WTC11 (cell line): ENCODE measurements around the gene TLR10. TPM values are rescaled to one million over a fixed set of nuclear protein-coding genes. Genes with fewer than 3 reads are reported as not detected.

Experiments
- ATAC-seq: fragments of 200-7000 bp; cut with Tn5 transposase; 2 replicates; pipeline ENCODE4 v1.10.0; 2021; ENCODE audit warnings: mild to moderate bottlenecking, moderate library complexity
- CTCF ChIA-PET: fragments of 300-600 bp; sonication (Branson Sonifier 250); formaldehyde crosslinking; loops from one replicate; lab custom pipeline; 2021; ENCODE audit warnings: antibody characterized with exemption; lab: Charles Lee
- POLR2A ChIA-PET: fragments of 350-600 bp; sonication (Branson Sonifier 250); formaldehyde crosslinking; loops from one replicate; lab custom pipeline; 2021; ENCODE audit warnings: antibody characterized with exemption; lab: Charles Lee
- DNase-seq: peaks from one replicate; pipeline ENCODE4 v3.0.0; 2021; ENCODE audit warnings: low spot score
- H3K27ac Mint-ChIP-seq: 2 replicates; pipeline ENCODE4 v1.8.0; 2021; ENCODE audit warnings: mixed read lengths
- H3K27me3 Mint-ChIP-seq: 2 replicates; pipeline ENCODE4 v1.8.0; 2021; ENCODE audit warnings: low read depth, mild to moderate bottlenecking, moderate library complexity, mixed read lengths
- H3K36me3 Mint-ChIP-seq: 2 replicates; pipeline ENCODE4 v1.8.0; 2021; ENCODE audit warnings: mixed read lengths
- H3K4me1 Mint-ChIP-seq: 2 replicates; pipeline ENCODE4 v1.8.0; 2022; ENCODE audit warnings: mixed read lengths
- H3K4me3 Mint-ChIP-seq: 2 replicates; pipeline ENCODE4 v1.8.0; 2021; ENCODE audit warnings: mild to moderate bottlenecking, moderate library complexity, mixed read lengths
- H3K9me3 Mint-ChIP-seq: 2 replicates; pipeline ENCODE4 v1.8.0; 2021; ENCODE audit warnings: mixed read lengths
- CBFB ChIP-seq: sonication (generic); formaldehyde crosslinking; IDR thresholded peaks from 2 replicates; pipeline ENCODE4 v1.8.1; 2022; ENCODE audit warnings: mild to moderate bottlenecking, low read depth, missing genetic modification reagents
- CREB1 ChIP-seq: sonication (generic); formaldehyde crosslinking; IDR thresholded peaks from 2 replicates; pipeline ENCODE4 v1.8.0; 2023; ENCODE audit warnings: mild to moderate bottlenecking, missing genetic modification reagents
- FOXJ3 ChIP-seq: sonication (generic); formaldehyde crosslinking; IDR thresholded peaks from 2 replicates; pipeline ENCODE4 v1.9.0; 2021; ENCODE audit warnings: missing genetic modification reagents, mild to moderate bottlenecking, borderline replicate concordance
- FOXK1 ChIP-seq: sonication (generic); formaldehyde crosslinking; IDR thresholded peaks from 2 replicates; pipeline ENCODE4 v1.8.0; 2022; ENCODE audit warnings: mild to moderate bottlenecking, moderate library complexity, missing genetic modification reagents
- HMGA2 ChIP-seq: fragments of 250-450 bp; sonication (Bioruptor Pico); IDR thresholded peaks from 2 replicates; pipeline ENCODE4 v1.4.0; 2021; ENCODE audit warnings: mild to moderate bottlenecking, moderate library complexity
- MYBL2 ChIP-seq: sonication (generic); formaldehyde crosslinking; IDR thresholded peaks from 2 replicates; pipeline ENCODE4 v1.8.1; 2023; ENCODE audit warnings: mild to moderate bottlenecking, moderate library complexity, missing genetic modification reagents
- NFYB ChIP-seq: sonication (generic); formaldehyde crosslinking; conservative IDR thresholded peaks from 2 replicates; pipeline ENCODE4 v1.8.0; 2022; ENCODE audit warnings: low read depth, missing genetic modification reagents
- NR1H2 ChIP-seq: sonication (generic); formaldehyde crosslinking; IDR thresholded peaks from 2 replicates; pipeline ENCODE4 v1.9.0; 2021; ENCODE audit warnings: mild to moderate bottlenecking, moderate library complexity, missing genetic modification reagents
- PRRX2 ChIP-seq: fragments of 250-450 bp; sonication (Bioruptor Pico); IDR thresholded peaks from 2 replicates; pipeline ENCODE4 v1.8.0; 2021; ENCODE audit warnings: mild to moderate bottlenecking
- RELA ChIP-seq: sonication (generic); formaldehyde crosslinking; IDR thresholded peaks from 2 replicates; pipeline ENCODE4 v1.8.1; 2022; ENCODE audit warnings: missing genetic modification reagents, mild to moderate bottlenecking, borderline replicate concordance
- SMAD4 ChIP-seq: sonication (generic); formaldehyde crosslinking; IDR thresholded peaks from 2 replicates; pipeline ENCODE4 v1.8.0; 2022; ENCODE audit warnings: mild to moderate bottlenecking, missing genetic modification reagents
- SP1 ChIP-seq: sonication (generic); formaldehyde crosslinking; conservative IDR thresholded peaks from 2 replicates; pipeline ENCODE4 v1.8.1; 2022; ENCODE audit warnings: missing genetic modification reagents
- TCF7 ChIP-seq: sonication (generic); formaldehyde crosslinking; IDR thresholded peaks from 2 replicates; pipeline ENCODE4 v1.8.0; 2022; ENCODE audit warnings: mild to moderate bottlenecking, low read depth, missing genetic modification reagents, moderate library complexity
- ZNF138 ChIP-seq: sonication (generic); formaldehyde crosslinking; conservative IDR thresholded peaks from 2 replicates; pipeline ENCODE4 v1.8.1; 2022; ENCODE audit warnings: mild to moderate bottlenecking, moderate library complexity, missing genetic modification reagents
- ZNF219 ChIP-seq: sonication (generic); formaldehyde crosslinking; IDR thresholded peaks from 2 replicates; pipeline ENCODE4 v1.8.0; 2023; ENCODE audit warnings: missing genetic modification reagents, mild to moderate bottlenecking, borderline replicate concordance
- ZNF263 ChIP-seq: sonication (generic); formaldehyde crosslinking; IDR thresholded peaks from 2 replicates; pipeline ENCODE4 v1.8.1; 2022; ENCODE audit warnings: low read depth, mild to moderate bottlenecking, moderate library complexity, missing genetic modification reagents
- ZNF423 ChIP-seq: fragments of 250-450 bp; sonication (Bioruptor Pico); IDR thresholded peaks from 2 replicates; pipeline ENCODE4 v2.1.2; 2022; ENCODE audit warnings: mild to moderate bottlenecking, moderate library complexity
- total RNA-seq: library from RNA; stranded (reverse); gene quantifications from 3 replicates; pipeline ENCODE4 v1.2.3, GENCODE V29; 2021
- TF ChIP-seq, protein P1 (sequence below): sonication (generic); formaldehyde crosslinking; IDR thresholded peaks from 2 replicates; pipeline ENCODE4 v1.8.1; 2023; ENCODE audit warnings: mild to moderate bottlenecking, moderate library complexity, missing genetic modification reagents
- TF ChIP-seq, protein P2 (sequence below): fragments of 250-450 bp; sonication (Bioruptor Pico); IDR thresholded peaks from 2 replicates; pipeline ENCODE4 v1.9.0; 2021; ENCODE audit warnings: moderate library complexity, mild to moderate bottlenecking, inconsistent platforms, borderline replicate concordance
- TF ChIP-seq, protein P3 (sequence below): sonication (generic); formaldehyde crosslinking; IDR thresholded peaks from 2 replicates; pipeline ENCODE4 v1.8.0; 2022; ENCODE audit warnings: mild to moderate bottlenecking, missing genetic modification reagents
- TF ChIP-seq, protein P4 (sequence below): sonication (generic); formaldehyde crosslinking; IDR thresholded peaks from 2 replicates; pipeline ENCODE4 v1.8.1; 2022; ENCODE audit warnings: mild to moderate bottlenecking, missing genetic modification reagents, moderate library complexity, borderline replicate concordance
- TF ChIP-seq, protein P5 (sequence below): sonication (generic); formaldehyde crosslinking; IDR thresholded peaks from 2 replicates; pipeline ENCODE4 v1.8.1; 2023; ENCODE audit warnings: mild to moderate bottlenecking, missing genetic modification reagents, moderate library complexity
- TF ChIP-seq, protein P6 (sequence below): sonication (generic); formaldehyde crosslinking; IDR thresholded peaks from 2 replicates; pipeline ENCODE4 v1.8.1; 2022; ENCODE audit warnings: low read depth, missing genetic modification reagents, borderline replicate concordance
- TF ChIP-seq, protein P7 (sequence below): sonication (generic); formaldehyde crosslinking; IDR thresholded peaks from 2 replicates; pipeline ENCODE4 v1.8.0; 2023; ENCODE audit warnings: missing genetic modification reagents
- TF ChIP-seq, protein P8 (sequence below): sonication (generic); formaldehyde crosslinking; IDR thresholded peaks from 2 replicates; pipeline ENCODE4 v1.8.1; 2022; ENCODE audit warnings: mild to moderate bottlenecking, moderate library complexity, missing genetic modification reagents

The TLR10 gene
- total RNA-seq, 1 experiment from 2014 or later: not detected

DNA sequence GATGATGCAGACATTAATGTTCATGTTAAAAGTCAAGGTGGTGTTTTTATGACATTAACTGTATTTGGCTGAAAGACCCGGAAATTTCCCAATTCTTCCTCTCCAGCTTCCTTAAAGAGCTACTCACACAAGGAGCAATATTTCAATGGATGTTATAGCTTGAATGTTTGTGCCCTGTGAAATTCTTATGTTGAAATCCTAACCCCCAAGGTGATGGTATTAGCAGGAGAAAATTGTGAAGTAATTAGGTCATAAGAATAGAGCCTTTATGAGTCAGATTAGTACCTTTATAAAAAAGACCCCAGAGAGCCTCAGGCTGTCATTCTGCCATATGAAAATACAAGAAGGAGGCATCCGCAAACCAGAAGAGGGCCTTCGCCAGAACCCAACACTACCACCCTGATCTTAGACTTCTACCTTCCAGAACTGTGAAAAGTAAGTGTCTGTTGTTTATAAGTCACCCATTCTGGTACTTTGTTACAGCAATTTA lies 18.2 kb upstream of the TLR10 start:
- Mint-ChIP-seq H3K4me3 (no peak overlapping the region), H3K4me1 (no peaks in the 10 kb centered on the region), H3K27me3 (no peaks in the 10 kb centered on the region; the same call in 1 of the 2 replicates), H3K36me3 (peaks cover 16% of the 10 kb centered on the region), H3K27ac (no peak overlapping the region), H3K9me3 (peaks cover 42% of the 10 kb centered on the region)
- TF ChIP-seq NR1H2 (no peak), CBFB (CRISPR knock-in tag) (no peak), ZNF263 (CRISPR knock-in tag) (no peak), RELA (CRISPR knock-in tag) (no peak), CREB1 (CRISPR knock-in tag) (no peak), FOXK1 (CRISPR knock-in tag) (no peak), FOXJ3 (no peak), ZNF423 (CRISPR knock-in tag) (no peak), ZNF219 (CRISPR knock-in tag) (no peak), SMAD4 (CRISPR knock-in tag) (no peak), PRRX2 (CRISPR knock-in tag) (no peak), NFYB (CRISPR knock-in tag) (no peak), SP1 (CRISPR knock-in tag) (no peak)
- TF ChIP-seq, protein P1, sequence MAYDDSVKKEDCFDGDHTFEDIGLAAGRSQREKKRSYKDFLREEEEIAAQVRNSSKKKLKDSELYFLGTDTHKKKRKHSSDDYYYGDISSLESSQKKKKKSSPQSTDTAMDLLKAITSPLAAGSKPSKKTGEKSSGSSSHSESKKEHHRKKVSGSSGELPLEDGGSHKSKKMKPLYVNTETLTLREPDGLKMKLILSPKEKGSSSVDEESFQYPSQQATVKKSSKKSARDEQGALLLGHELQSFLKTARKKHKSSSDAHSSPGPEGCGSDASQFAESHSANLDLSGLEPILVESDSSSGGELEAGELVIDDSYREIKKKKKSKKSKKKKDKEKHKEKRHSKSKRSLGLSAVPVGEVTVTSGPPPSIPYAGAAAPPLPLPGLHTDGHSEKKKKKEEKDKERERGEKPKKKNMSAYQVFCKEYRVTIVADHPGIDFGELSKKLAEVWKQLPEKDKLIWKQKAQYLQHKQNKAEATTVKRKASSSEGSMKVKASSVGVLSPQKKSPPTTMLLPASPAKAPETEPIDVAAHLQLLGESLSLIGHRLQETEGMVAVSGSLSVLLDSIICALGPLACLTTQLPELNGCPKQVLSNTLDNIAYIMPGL: no peak
- TF ChIP-seq, protein P2, sequence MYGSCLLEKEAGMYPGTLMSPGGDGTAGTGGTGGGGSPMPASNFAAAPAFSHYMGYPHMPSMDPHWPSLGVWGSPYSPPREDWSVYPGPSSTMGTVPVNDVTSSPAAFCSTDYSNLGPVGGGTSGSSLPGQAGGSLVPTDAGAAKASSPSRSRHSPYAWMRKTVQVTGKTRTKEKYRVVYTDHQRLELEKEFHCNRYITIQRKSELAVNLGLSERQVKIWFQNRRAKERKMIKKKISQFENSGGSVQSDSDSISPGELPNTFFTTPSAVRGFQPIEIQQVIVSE (CRISPR knock-in tag): no peak
- TF ChIP-seq, protein P3, sequence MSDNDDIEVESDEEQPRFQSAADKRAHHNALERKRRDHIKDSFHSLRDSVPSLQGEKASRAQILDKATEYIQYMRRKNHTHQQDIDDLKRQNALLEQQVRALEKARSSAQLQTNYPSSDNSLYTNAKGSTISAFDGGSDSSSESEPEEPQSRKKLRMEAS (CRISPR knock-in tag): no peak
- TF ChIP-seq, protein P4, sequence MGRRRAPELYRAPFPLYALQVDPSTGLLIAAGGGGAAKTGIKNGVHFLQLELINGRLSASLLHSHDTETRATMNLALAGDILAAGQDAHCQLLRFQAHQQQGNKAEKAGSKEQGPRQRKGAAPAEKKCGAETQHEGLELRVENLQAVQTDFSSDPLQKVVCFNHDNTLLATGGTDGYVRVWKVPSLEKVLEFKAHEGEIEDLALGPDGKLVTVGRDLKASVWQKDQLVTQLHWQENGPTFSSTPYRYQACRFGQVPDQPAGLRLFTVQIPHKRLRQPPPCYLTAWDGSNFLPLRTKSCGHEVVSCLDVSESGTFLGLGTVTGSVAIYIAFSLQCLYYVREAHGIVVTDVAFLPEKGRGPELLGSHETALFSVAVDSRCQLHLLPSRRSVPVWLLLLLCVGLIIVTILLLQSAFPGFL (CRISPR knock-in tag): no peak
- no peak for ATAC-seq
- POLR2A ChIA-PET: no interaction called here
- DNase-seq: no peak
- CTCF ChIA-PET: interaction anchor here (0.5 kb wide), 1 partner anchor 18 kb away, joined by 3 read pairs; the partner anchor contains the start of gene TLR10

DNA sequence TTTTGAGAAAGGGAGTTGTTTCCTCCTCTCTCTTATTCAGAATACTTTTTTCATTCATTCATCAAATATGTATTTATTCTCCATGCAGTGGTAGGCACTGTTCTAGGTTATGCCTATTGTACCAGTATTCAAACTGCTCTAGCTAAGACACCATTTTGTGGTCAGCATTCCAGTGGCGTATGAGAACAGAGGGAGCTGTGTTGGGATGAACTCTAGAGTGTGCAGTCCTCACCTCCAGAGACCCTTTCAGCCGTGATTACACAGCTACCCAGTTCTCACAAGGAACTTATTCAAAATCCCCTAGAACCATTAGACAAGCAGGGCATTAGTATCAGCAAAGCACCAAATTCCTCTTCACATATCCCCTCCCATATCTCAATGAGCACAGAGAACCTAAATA lies 17.6 kb upstream of the TLR10 start:
- peaks cover 13% of the 10 kb centered on the region for H3K36me3 Mint-ChIP-seq
- H3K4me1 Mint-ChIP-seq: no peaks in the 10 kb centered on the region
- no peaks in the 10 kb centered on the region; the same call in 1 of the 2 replicates for H3K27me3 Mint-ChIP-seq
- peaks cover 36% of the 10 kb centered on the region for H3K9me3 Mint-ChIP-seq
- ATAC-seq (no peak), DNase-seq (no peak)
- no peak overlapping the region for H3K27ac Mint-ChIP-seq
- no peak overlapping the region for H3K4me3 Mint-ChIP-seq
- CTCF ChIA-PET: no interaction called here
- POLR2A ChIA-PET: no interaction called here
- TF ChIP-seq TCF7 (CRISPR knock-in tag) (no peak), HMGA2 (no peak)

DNA sequence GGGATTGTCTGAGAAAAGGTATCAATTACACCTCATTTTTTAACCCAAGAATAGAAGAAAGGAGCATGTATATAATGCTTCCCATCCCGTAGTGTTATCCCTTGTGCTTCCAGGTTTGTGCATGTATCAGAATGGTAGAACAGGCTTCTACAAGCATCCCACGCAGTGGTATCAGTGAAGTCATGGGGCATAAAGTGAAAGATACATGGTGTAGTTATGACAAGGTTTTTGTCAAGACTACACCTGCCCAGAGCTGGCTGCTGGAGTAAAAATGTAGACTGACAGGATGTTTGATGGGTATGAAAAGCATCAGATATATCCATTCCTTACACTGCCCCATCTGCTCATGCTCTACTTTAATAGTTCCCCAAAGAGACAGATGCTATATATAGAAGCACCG lies 12.3 kb upstream of the TLR10 start:
- Mint-ChIP-seq H3K36me3 (no peaks in the 10 kb centered on the region), H3K4me3 (no peak overlapping the region), H3K9me3 (peaks cover 12% of the 10 kb centered on the region), H3K27me3 (no peaks in the 10 kb centered on the region), H3K27ac (no peak overlapping the region), H3K4me1 (no peaks in the 10 kb centered on the region)
- ChIA-PET POLR2A (no interaction called here), CTCF (interaction anchor here (0.6 to 3.1 kb wide), 3 partner anchors 13 to 623 kb away, joined by 3 to 13 read pairs (median 6); partner anchors contain the start of gene TLR10)
- ATAC-seq: no peak
- no peak for DNase-seq
- TF ChIP-seq ZNF138 (CRISPR knock-in tag) (no peak), MYBL2 (CRISPR knock-in tag) (no peak)
- TF ChIP-seq, protein P5, sequence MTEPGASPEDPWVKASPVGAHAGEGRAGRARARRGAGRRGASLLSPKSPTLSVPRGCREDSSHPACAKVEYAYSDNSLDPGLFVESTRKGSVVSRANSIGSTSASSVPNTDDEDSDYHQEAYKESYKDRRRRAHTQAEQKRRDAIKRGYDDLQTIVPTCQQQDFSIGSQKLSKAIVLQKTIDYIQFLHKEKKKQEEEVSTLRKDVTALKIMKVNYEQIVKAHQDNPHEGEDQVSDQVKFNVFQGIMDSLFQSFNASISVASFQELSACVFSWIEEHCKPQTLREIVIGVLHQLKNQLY (CRISPR knock-in tag): no peak
- TF ChIP-seq, protein P2 (CRISPR knock-in tag): no peak
- TF ChIP-seq, protein P6, sequence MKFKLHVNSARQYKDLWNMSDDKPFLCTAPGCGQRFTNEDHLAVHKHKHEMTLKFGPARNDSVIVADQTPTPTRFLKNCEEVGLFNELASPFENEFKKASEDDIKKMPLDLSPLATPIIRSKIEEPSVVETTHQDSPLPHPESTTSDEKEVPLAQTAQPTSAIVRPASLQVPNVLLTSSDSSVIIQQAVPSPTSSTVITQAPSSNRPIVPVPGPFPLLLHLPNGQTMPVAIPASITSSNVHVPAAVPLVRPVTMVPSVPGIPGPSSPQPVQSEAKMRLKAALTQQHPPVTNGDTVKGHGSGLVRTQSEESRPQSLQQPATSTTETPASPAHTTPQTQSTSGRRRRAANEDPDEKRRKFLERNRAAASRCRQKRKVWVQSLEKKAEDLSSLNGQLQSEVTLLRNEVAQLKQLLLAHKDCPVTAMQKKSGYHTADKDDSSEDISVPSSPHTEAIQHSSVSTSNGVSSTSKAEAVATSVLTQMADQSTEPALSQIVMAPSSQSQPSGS (CRISPR knock-in tag): no peak
- TF ChIP-seq, protein P7, sequence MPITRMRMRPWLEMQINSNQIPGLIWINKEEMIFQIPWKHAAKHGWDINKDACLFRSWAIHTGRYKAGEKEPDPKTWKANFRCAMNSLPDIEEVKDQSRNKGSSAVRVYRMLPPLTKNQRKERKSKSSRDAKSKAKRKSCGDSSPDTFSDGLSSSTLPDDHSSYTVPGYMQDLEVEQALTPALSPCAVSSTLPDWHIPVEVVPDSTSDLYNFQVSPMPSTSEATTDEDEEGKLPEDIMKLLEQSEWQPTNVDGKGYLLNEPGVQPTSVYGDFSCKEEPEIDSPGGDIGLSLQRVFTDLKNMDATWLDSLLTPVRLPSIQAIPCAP (CRISPR knock-in tag): no peak
- TF ChIP-seq, protein P8, sequence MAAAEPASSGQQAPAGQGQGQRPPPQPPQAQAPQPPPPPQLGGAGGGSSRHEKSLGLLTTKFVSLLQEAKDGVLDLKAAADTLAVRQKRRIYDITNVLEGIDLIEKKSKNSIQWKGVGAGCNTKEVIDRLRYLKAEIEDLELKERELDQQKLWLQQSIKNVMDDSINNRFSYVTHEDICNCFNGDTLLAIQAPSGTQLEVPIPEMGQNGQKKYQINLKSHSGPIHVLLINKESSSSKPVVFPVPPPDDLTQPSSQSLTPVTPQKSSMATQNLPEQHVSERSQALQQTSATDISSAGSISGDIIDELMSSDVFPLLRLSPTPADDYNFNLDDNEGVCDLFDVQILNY (CRISPR knock-in tag): no peak
